ENCODE results near the gene NR1H2. TPM values are rescaled to one million over a fixed set of nuclear protein-coding genes. Genes with fewer than 3 reads are reported as not detected.
"Not testable (repeated sequence)": the region's sequence is repeated elsewhere in the genome, so short reads cannot be mapped to it uniquely, and the experiment has no call there.

The NR1H2 gene
- 33.0 and 41.4 TPM in 2 replicates for total RNA-seq (2014; rRNA removed; shearing (Covaris generic))

DNA sequence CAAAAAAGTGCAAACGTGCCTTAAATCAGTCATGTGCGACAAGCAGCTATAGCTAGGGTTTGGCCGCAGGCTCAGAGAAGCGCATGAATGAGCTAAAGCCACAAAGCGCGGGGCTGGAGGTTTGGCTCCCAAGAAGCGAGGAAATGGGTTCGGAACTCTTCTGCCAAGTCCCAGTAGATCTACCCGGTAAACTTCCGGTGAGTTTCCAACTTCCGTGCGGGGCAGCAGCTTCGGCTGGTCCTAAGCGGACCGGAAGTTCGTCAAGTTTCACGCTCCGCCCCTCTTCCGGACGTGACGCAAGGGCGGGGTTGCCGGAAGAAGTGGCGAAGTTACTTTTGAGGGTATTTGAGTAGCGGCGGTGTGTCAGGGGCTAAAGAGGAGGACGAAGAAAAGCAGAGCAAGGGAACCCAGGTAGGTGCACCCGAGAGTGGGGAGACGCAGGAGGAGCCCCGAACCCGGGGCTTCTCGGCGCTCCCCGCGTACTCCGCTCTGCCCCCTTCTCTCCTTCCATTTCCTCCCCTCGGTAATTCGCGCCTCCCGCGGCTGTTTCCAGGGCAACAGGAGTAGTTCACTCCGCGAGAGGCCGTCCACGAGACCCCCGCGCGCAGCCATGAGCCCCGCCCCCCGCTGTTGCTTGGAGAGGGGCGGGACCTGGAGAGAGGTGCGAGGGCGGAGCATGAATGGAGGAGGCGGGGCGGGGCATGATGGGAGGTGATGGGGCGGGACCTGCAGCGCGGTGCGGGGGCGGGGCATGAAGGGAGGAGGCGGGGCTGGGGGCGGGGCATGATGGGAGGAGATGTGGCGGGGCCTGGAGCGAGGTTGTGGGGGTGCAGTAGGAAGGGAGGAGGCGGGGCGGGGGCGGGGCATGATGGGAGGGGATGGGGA lies at the start of gene NR1H2:
Gene NR1H2, plus strand, starts transcription at position 292 of the 885 bp plus-strand sequence. CDS start 1,149 bp downstream, outside the sequence.
- in situ Hi-C loops (cut with HindIII; ENCODE audit: low sequenced_read_pairs), result no loop called here
- peak; percentile 98 for DNase-seq (ENCODE audit: low spot score)

DNA sequence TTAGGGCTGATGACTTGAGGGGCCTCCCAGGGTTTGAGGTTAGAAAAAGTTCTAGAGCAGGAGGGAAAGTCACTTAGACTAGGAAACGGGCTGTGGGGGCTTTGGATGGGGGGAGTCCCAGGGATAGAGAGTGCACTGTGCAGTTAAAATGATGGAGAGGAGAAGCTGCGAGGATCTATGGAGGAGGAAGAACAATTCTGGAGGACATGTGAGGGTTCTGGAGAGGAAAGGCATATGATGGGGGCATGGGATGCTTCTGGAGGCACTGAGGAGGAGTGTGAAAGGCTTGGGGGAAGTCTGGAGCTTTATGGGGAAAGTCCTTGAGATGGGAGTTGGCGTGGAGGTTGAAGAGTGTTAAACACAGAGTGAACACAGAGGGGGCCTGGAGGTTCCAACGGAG lies 49.2 kb upstream of the NR1H2 start:
- in situ Hi-C loops (cut with HindIII; ENCODE audit: low sequenced_read_pairs), result no loop called here
- no peak for DNase-seq (ENCODE audit: low spot score)

DNA sequence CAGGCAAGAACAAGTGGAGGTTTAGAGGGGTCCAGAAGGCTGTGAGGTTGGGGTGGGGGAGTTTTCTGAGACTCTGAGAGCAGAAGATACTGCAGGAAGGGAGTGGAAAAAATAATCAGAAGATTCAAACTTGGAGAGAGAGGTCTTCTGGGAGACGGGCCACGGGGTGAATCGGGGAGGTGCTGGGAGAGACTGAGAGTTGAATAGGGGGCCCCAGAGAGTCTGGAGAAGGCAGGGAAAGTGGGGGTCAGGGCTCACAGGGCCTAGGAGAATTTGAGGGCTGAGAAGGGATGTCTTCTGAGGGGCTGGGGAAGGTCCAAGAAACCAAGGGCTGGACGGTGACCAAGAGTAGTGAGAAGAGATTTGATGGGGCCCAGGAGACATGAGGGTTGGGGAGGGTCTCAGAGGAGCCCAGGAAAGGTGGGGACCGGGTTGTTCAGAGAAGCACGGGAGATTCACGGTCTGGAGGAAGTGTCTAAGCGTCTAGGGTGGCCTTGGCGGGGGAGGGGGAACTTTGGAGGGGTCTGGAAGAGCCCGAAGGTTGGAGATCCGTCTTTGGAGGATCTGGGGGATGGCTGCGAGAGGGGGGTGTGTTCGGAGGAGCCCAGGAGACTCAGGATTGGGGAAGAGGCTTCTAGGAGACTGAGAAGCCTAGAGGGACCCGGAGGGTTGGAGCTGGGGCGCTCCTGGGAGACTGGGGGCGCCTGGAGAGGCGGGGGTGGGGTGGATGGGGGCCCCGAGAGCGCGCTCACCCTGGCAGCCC lies 48.6 kb upstream of the NR1H2 start:
- in situ Hi-C loops (cut with HindIII; ENCODE audit: low sequenced_read_pairs), result no loop called here
- no peak for DNase-seq (ENCODE audit: low spot score)

DNA sequence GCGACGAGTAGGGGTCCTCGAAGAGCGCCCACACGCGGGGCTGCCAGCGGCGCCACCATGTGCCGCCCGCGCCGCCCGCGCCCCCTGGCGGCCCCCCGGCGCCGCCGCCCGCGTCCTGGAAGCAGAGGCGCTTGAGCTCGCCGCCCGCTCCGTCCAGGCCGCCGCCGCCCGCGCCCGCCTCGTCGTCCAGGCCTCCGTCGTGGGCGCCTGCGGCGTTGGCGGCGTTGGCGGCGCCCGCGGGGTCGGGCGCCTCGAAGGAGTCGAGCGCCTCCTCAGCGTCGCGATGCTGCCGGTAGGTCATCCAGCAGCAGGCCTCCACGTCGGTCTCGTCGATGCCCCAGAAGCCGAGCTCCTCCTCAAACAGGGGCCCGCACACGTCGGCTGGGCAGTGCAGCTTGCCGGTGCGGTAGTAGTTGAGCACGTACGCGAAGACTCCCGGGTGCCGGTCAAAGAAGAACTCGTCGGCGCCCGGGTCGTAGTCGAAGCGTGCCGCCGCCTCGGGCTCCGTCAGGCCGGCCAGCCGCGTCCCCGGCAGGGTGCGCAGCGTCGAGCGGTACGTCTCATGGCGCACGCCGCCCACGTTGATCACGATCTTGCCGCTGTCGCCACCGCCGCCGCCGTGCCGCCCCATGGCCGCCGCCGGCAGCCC lies 47.9 kb upstream of the NR1H2 start:
- in situ Hi-C loops (cut with HindIII; ENCODE audit: low sequenced_read_pairs), result no loop called here
- DNase-seq (ENCODE audit: low spot score), result no peak

DNA sequence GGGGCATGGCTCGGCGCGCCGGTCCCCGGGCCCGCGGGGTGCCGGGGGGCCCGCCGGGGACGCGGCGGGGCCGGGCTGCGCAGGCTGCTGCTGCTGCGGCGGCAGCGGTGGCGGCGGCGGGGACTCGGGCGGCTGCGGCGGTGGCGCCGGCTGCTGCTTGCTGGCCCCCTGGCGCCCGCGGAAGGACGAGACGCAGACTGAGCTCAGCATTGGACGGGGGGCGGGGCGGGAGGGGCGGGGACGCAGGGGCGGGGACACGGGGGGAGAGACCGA lies 47.4 kb upstream of the NR1H2 start:
- in situ Hi-C loops (cut with HindIII; ENCODE audit: low sequenced_read_pairs), result no loop called here
- no peak for DNase-seq (ENCODE audit: low spot score)

DNA sequence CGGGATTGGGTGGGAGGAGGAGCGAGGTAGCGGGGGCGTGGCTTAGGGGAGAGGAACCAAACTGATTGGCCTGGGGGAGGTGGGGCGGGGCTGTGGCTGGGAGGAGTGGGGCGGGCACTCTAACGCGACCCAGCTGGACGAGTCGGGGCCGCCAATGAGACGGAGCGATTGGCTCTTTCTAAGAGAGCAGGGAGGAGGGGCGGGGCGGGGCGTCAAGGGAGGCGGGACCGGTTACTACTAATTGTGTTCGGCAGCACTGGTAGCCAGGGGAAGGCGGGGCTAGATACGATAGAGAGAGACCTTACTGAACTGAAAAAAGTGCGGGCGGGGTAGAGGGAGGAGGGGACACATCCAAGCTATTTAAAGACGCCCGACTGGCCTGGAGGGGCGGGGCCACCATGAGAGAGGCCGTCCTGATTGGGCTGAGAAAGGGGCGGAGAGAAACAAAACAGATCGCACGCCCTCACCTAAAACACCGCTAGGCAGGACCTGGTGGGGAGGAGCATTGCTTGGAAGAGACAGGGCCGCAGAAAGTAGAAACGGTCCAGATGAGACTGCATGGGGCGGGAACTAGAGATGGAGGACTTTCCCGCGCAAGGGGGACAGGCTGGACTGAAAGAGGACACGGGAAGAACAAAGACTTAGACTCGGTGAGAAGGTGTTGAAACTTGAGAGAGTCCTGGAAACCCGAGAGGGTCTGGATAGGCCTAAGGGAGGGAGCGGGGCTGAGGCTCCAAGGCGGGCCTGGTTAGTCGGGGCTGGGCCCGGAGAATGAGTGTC lies 46.9 kb upstream of the NR1H2 start, which contains the start of gene KCNC3:
Gene KCNC3, minus strand, starts transcription at position 232 of the 780 bp plus-strand sequence. CDS start 295 bp downstream, outside the sequence.
- in situ Hi-C loops (cut with HindIII; ENCODE audit: low sequenced_read_pairs), result no loop called here
- peak; percentile 100 for DNase-seq (ENCODE audit: low spot score)

DNA sequence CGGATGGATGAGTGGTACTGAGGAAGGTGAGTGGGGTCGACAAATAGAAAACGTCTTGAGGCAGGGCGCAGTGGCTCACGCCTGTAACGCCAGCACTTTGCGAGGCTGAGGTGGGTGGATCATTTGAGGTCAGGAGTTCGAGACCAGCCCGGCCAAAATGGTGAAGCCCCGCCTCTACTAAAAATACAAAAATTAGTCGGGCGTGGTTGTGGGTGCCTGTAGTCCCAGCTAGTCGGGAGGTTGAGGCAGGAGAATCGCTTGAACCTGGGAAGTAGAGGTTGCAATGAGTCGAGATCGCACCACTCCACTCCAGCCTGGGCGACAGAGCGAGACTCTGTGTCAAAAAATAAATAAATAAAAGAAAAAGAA lies 46.3 kb upstream of the NR1H2 start:
- in situ Hi-C loops (cut with HindIII; ENCODE audit: low sequenced_read_pairs); DNase-seq (ENCODE audit: low spot score): not testable (repeated sequence)

DNA sequence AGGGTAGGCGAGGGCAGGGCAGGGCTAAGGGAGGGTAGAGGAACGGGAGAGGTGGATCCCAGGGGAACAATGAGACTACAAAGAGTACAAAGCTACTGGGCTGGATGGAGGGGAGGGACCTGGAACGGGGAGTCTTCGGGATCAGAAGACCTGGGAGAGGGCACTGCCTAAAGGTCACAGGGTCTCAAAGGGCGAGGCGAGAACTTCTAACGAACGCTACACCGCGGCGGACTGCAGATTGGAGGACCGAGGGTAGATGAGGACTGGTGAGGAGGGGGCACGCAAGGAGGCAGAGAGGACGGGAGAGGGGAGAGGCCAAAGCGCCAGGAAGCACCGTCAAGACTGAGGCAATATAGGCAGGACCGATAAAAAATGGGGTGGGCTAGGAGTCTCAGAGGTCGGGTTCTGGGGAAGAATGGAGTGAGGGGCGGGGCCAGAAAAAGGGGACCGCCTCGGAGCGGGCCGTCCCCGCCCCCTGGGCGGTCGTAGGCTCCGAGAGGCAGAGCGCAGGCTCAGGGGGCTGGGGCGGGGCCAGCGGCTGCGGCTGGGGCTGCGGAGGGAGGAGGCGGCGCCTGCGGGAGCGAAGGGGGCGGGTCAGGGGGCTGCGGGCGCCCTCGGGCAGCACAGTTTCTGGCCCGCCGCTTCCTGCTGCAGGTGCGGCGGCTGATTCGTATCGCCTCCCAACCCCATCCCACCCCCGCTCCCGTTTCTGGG lies 45.7 kb upstream of the NR1H2 start:
- in situ Hi-C loops (cut with HindIII; ENCODE audit: low sequenced_read_pairs), result no loop called here
- DNase-seq (ENCODE audit: low spot score), result peak; percentile 93

DNA sequence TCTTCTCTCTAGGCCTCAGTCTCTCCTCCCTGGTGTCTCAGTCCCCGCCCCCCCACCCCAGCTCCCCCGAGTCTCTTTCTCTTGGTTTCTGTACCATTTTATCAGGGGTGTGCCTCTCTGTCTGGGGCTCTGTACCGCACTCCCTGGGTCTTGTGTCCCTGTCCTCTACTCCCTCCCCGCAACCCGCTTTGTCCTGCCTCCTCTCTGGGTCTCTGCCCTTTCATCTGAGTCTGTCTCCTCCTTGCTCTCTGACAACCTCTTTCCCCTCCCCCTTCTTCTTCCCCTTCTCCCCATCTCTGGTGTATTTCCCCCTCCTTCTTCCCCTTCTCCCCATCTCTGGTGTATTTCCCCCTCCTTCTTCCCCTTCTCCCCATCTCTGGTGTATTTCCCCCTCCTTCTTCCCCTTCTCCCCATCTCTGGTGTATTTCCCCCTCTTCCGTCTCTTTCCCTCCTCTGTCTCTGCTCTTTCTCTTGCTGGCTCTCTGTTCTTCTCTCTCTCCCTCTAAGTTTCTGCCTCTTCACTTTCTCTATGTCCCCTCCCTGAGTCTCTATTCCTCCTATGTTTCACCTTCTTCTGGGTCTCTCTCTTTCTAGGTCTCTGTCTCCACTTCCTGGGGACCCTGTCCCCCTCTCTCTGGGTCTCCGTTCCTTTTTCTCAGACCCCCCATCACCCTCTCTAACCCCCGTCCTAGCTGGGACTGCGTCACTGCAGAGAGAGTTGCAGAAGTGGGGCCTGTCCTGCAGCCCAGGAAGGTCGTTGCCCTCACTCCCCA lies 44.9 kb upstream of the NR1H2 start:
- DNase-seq (ENCODE audit: low spot score), result peak; percentile 39
- in situ Hi-C loops (cut with HindIII; ENCODE audit: low sequenced_read_pairs), result no loop called here

DNA sequence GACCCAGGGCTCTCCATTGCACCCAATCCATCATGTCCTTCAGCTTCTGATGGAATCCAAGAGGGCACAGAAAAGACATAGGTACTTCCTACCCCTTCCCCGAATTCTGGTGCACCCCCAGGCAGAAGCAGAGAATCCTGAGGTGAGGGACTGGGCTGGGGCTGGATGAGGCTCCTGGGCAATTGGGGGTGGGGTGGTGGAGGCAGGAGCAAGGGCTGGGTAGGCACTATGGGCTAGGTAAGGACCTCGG lies 44.3 kb upstream of the NR1H2 start:
- DNase-seq (ENCODE audit: low spot score), result no peak

DNA sequence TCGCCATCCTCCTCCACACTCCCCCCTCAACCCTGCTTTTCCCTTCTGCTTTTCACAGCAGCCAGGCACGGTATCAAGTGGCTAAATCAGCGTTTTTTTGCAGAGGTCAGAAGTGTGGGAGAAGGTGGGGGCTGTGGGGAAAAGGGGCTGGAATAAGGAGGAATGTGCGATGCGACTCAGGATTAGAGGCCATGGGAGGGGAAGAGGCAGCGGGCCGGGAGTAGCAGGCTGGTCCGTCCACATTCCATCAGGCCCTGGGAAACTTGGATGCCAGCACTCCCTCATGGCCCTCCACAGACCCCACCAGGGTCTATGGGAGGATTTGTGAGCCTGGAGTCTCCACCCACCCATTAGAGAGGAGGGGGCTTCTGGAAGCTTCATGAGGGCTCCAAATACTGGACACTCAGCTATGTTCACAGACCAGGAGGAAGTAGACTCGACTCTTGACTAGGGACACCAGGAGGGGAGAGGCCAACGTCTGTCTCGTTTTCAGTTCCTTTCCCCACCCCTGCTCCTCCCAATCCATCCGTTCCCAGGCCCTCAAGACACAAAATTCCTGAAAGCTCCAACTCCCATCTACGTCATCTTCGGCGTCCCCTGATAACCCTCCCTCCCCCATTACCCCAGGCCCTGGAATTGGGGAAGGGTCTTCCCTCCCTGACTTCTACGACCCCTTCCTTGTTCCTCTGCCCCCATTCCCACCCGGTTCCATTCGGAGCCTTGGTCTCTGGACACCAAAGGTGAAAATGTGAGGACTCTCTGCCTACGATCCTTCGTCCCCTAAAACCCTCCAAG lies 43.8 kb upstream of the NR1H2 start:
- DNase-seq (ENCODE audit: low spot score), result peak; percentile 59
- in situ Hi-C loops (cut with HindIII; ENCODE audit: low sequenced_read_pairs), result no loop called here

More for the DNA sequence above, 44.3 kb upstream of the NR1H2 start:
- in situ Hi-C loops (cut with HindIII; ENCODE audit: low sequenced_read_pairs), result no loop called here

DNA sequence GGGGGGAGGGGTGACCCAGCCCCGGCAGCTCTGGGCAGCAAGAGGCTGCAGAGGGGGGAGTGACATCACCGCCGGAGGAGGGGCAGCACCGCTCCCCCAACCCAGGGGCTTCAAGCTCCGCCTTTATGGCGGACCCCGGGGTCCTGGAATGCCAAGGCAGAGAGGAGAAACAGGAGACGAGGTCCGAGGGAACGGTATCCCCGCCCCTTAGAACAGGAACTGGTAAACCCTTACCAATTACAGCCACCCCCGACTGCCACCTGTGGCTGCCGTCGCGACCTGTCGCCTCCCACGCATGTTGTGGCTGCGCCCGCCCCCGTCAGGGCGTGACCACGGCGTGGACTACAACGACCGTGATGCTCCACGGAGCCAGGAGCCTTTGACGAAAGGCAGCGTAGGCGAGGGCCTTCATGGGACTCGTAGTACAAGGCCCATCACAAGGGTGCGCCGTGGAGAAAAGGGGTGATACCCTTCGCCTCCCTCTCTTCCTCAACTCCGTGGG lies 43.0 kb upstream of the NR1H2 start:
- peak; percentile 96 for DNase-seq (ENCODE audit: low spot score)
- in situ Hi-C loops (cut with HindIII; ENCODE audit: low sequenced_read_pairs), result no loop called here

DNA sequence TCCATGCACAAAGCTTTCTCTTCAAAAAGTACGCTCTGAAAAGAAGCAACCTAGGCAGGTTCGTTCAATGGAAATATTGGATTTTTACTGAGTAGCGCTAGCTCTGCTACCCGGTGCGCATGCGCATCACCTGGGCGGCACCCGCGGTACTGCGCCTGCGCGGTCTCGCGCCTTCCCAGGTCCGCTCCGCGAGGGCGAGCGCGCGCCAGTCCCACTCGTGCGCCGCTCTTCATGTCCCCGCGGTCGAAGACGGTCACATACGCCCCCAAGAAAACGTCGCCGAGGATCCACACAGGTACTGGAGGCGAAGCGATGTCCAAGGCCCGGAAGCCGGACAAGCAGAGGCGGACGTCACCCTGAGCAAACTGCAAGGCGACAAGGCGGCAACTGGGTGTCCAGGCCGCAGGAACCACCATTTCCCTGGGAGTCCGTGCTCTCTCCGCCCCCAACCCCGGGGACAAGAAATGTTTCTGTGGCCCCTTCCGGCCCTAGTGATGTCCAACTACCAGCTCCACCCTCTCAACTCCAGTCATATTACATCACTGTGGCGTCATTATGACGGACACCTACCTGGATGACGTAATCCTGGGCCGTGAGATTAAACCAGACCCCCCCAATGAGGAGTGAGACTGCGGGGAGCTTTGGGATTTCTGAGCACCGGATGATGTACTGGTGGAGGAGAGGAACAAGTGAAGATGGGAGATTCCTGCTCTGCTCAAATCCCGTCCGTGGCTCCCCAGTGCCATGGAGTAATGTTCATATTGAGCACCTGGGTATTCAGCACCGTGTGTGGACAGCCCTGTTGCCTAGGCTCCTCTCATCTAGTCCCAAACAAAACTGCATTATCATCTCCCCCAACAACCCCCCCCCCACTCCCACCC lies 42.3 kb upstream of the NR1H2 start:
- no peak for DNase-seq (ENCODE audit: low spot score)
- in situ Hi-C loops (cut with HindIII; ENCODE audit: low sequenced_read_pairs), result no loop called here

DNA sequence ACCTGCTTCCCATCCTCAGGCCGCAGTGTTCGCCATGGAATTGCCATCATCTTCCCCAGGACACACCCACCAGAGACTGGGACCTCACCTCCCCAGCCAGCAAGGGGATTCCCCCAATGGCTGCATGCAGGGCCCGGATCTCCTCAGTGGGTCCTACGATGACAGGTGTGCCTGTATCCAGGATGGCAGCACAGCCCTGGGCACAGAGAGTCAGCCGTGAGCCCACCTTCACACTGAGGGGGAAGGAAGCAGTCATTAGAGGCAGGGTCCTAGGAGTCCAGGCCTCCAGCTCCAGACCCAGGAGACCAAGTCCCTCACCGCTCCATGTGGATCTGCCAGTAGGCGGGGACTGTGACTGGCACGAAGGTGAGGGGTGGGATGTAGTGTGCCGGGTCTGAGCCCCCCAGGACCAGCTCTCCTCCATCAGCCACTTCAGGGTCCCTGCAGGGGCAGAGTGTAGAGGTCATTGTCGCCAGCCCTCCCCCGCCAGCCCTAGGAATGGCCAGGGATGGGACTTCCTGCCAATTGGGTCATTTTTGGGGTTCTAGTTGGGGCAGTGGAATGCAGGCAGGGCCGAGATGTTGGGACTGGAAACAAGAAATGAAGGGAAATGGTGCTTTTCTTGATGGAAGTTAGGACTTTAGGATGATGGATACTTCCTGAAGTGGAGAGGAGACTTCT lies 41.4 kb upstream of the NR1H2 start:
- in situ Hi-C loops (cut with HindIII; ENCODE audit: low sequenced_read_pairs), result no loop called here
- no peak for DNase-seq (ENCODE audit: low spot score)

DNA sequence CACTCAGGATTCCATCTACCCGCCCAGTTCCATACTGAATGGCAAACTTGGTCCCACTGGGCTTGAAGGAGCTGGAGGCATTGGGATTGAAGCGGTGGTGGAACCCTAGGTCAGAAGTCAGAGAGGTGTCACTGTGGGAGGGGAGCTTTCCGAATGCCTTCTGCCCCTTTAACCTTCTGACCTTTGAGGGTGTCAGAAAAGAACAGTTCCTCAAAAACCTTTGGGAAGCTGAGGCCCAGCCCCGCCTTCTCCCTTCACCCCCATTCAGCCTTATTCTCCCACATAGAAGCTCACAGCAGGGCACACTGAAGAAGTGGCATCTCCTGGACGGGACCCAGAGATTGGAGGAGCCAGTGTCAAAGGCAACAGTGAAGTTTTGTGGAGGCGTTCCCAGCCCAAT lies 39.2 kb upstream of the NR1H2 start:
- DNase-seq (ENCODE audit: low spot score), result not testable (repeated sequence)

DNA sequence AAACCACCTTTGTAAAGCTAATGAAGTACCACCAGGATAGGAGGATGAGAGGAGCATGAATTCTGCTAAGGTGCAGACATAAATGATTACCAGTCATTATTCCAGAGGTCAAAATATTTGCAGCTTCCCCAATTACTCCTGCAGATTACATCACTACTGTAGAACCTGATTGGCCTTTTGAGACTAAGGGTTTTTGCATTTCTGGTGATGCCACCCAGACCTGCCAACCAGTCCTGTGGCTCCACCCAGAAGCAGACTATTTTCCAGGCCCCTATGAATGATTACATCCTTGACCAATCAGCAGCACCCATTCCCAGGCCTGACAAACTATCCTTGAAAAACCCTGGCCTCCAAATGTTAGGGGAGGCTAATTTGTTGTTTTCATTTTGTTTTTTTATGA lies 35.9 kb upstream of the NR1H2 start:
- in situ Hi-C loops (cut with HindIII; ENCODE audit: low sequenced_read_pairs), result no loop called here

More for the DNA sequence above, 39.2 kb upstream of the NR1H2 start:
- in situ Hi-C loops (cut with HindIII; ENCODE audit: low sequenced_read_pairs), result not testable (repeated sequence)

More for the DNA sequence above, 35.9 kb upstream of the NR1H2 start:
- DNase-seq (ENCODE audit: low spot score), result no peak

Measured in G401 (cell line).